AG09319 (cell line): ENCODE results near the gene LAMA5.

Experiments used
- DNase-seq: peaks from one replicate; pipeline ENCODE4 v3.0.0-alpha.2; 2010; ENCODE audit warnings: low read depth; ENCODE audit errors: extremely low read depth
- TF ChIP-seq, protein P1 (sequence below): IDR thresholded peaks from 2 replicates; pipeline ENCODE4 v1.5.1; 2011; ENCODE audit warnings: low read depth, mild to moderate bottlenecking, inconsistent platforms, low read length, moderate library complexity

LAMA5 gene

GRCh38 chr20:62370807-62371587 lies 3.9 kb upstream of the LAMA5 start:
- TF ChIP-seq, protein P1, sequence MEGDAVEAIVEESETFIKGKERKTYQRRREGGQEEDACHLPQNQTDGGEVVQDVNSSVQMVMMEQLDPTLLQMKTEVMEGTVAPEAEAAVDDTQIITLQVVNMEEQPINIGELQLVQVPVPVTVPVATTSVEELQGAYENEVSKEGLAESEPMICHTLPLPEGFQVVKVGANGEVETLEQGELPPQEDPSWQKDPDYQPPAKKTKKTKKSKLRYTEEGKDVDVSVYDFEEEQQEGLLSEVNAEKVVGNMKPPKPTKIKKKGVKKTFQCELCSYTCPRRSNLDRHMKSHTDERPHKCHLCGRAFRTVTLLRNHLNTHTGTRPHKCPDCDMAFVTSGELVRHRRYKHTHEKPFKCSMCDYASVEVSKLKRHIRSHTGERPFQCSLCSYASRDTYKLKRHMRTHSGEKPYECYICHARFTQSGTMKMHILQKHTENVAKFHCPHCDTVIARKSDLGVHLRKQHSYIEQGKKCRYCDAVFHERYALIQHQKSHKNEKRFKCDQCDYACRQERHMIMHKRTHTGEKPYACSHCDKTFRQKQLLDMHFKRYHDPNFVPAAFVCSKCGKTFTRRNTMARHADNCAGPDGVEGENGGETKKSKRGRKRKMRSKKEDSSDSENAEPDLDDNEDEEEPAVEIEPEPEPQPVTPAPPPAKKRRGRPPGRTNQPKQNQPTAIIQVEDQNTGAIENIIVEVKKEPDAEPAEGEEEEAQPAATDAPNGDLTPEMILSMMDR, result no peak
- no peak for DNase-seq

DNA sequence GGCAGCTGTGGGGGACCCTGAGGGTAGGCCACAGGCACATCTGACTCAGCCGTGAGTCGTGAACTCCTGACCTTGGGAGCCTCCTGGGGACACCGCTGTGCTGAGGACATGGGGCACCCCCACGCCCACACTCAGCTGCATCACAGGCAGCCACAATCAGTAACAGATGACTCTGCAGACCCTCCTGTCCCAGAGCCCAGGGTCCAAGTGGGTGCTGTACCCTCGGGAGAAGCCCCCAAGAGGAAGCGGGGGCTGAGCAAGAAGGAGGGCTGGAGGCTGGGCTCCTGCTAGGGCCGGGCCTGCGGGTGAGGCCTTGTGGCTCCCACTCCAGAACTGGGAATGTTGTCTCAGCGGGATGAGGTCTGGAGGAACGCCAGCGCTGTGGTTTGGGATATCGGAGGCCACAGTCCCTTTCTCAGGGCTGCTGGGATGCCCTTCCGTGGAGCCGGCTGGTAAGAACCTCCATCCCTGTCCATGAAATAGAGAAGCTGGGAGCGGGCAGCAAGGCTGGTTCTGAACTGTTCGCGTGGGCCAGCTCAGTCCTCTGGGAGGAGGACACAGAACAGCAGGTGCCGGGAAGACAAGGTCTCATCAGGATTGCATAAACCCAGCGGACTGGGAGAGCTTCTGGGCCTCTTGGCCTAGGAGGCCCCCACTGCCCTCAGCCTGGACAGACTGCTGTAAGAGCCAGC lies 3.1 kb upstream of the LAMA5 start:
- no peak for DNase-seq
- TF ChIP-seq, protein P1, result no peak

DNA sequence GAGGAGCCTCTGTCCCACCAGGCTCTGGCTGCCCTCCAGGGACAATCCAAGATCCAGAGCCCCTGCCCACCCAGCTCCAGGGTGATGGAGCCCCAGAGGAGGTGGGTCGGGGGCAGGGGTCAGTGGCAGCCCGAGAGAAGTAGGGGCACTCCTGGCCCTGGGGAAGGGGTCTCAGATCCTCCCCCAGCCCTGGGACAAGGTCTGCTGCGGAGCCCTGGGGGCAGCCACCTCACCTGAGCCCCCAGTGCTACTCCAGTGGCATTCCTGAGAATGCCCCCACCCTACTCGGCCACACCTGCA lies 2.7 kb upstream of the LAMA5 start:
- no peak for DNase-seq
- TF ChIP-seq, protein P1, result no peak

DNA sequence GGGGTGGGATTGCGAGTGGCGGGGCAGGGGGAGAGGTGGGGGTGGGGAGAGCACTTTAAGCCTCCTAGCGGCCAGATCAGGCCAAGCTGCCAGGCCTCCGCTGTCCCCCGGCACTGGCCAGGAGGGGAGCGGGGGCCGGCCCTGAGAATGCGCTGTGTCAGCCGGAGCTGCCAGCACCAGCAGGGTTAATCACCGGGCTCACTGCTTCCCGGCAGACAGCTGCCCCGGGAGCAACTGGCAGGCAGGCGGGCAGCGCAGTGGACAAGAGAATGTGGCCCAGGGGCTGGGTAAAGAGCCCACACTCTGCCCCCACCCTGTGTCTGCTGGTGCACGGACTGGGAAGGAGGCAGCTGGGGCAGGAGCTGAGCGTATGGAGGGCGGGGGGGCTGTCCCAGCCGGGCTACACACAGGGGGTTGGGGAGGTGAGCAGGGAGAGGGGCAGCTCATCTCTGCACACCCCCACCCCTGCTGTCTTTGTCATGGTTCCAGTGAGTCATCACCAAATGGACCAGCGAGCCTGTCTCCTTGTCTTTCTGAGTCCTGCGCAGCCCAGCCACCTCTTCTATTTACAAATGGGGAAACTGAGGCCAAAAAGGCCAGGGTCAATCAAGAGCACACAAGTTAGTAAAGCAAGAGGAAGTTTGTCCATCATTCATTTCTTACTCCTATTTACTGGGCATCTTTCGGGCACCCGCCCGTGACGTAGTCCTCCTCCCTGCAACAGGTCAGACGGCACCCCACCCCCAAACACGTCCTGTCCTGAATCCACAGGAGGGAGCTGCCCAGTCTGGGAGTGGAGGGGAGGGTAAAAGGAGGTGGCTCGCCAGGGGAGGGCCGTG lies 2.1 kb upstream of the LAMA5 start:
- DNase-seq, result no peak
- TF ChIP-seq, protein P1, result peak; percentile 33

DNA sequence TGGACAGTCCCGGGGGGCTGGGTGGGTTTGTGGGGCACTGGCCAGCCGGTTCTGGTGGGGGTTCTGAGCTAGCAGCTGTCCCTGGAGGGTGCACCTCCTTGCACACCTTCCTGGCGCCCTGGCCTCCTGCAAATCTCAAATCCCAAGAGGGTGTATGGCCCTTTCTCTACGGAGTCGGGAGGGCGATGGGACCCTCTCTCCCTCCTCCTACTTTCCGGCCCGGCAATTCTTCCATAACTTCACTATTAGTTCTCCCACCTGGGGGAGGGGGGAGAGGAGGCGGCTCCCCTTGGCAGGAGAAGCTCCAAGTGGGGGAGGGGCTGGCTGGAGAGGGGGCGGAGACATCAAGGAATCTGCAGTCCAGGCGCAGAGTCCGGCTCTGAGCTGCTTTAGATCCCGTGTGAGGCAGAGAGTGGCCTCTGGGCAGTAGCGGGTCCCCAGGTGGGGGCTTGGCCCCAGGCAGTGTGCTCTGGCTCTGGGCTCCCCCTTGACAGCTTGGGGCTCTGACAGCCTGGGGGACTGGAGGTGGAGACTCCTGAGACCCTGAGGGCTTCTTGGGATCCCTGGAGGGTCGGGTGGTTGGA lies 1.4 kb upstream of the LAMA5 start:
- TF ChIP-seq, protein P1, result no peak
- DNase-seq, result no peak

GRCh38 chr20:62367633-62368391 lies 700 bp upstream of the LAMA5 start:
- TF ChIP-seq, protein P1, result no peak
- no peak for DNase-seq
